ENCODE results near the gene ORC3. TPM values are rescaled to one million over a fixed set of nuclear protein-coding genes. Genes with fewer than 3 reads are reported as not detected.

ORC3 gene
- total and polyA plus RNA-seq, 3 experiments from 2014 or later = 31.1 to 34.1 (median 33.5) TPM

- H3K9me3 ChIP-seq (ENCODE audit: low read length) = no peaks in the 10 kb centered on the region
- H3K9me3 Mint-ChIP-seq = no peaks in the 10 kb centered on the region
- peaks cover 23% of the 10 kb centered on the region for H3K4me1 ChIP-seq (ENCODE audit: insufficient read depth, low read length)
- peaks cover 9 to 48% (median 9%) of the 10 kb centered on the region in 3 donors for H3K36me3 Mint-ChIP-seq
- peak overlapping the region in 4 of 7 donors; percentile 4 to 45 (median 30) for H3K4me3 Mint-ChIP-seq
- no peak for DNase-seq
- no peak overlapping the region for H3K4me3 ChIP-seq (ENCODE audit: low read length)
- H3K4me1 Mint-ChIP-seq = peaks cover 49 to 79% (median 66%) of the 10 kb centered on the region in 3 donors
- ChIA-PET CTCF (no interaction called here), POLR2A (no interaction called here)
- H3K27me3 Mint-ChIP-seq = no peaks in the 10 kb centered on the region
- no peaks in the 10 kb centered on the region for H3K36me3 ChIP-seq (ENCODE audit: insufficient read depth, low read length)
- peak overlapping the region in 4 of 8 donors; percentile 17 to 29 (median 20) for H3K27ac Mint-ChIP-seq
- H3K27ac ChIP-seq (ENCODE audit: low read depth, low read length) = no peak overlapping the region
- H3K27me3 ChIP-seq (ENCODE audit: insufficient read depth, low read length, poor library complexity, severe bottlenecking) = no peaks in the 10 kb centered on the region
Measured at GRCh38 chr6:87575423-87575822, 14.5 kb upstream of the ORC3 start.

- H3K4me1 Mint-ChIP-seq = peaks cover 42 to 85% (median 77%) of the 10 kb centered on the region in 3 donors
- CTCF ChIA-PET = interaction anchor here (0.8 kb wide), 1 partner anchor 10 kb away, joined by 3 read pairs; no protein-coding TSS in a partner anchor
- DNase-seq = no peak
- Histone ChIP-seq H3K4me1 (ENCODE audit: insufficient read depth, low read length) (peaks cover 29% of the 10 kb centered on the region), H3K27ac (ENCODE audit: low read depth, low read length) (no peak overlapping the region), H3K27me3 (ENCODE audit: insufficient read depth, low read length, poor library complexity, severe bottlenecking) (no peaks in the 10 kb centered on the region), H3K36me3 (ENCODE audit: insufficient read depth, low read length) (peaks cover 6% of the 10 kb centered on the region), H3K4me3 (ENCODE audit: low read length) (no peak overlapping the region), H3K9me3 (ENCODE audit: low read length) (no peaks in the 10 kb centered on the region)
- no peaks in the 10 kb centered on the region for H3K9me3 Mint-ChIP-seq
- no peak overlapping the region for H3K4me3 Mint-ChIP-seq
- H3K36me3 Mint-ChIP-seq = peaks cover 0 to 68% (median 6%) of the 10 kb centered on the region in 3 donors
- POLR2A ChIA-PET = no interaction called here
- no peak overlapping the region for H3K27ac Mint-ChIP-seq
- no peaks in the 10 kb centered on the region for H3K27me3 Mint-ChIP-seq
Measured at GRCh38 chr6:87583822-87584221, 6.1 kb upstream of the ORC3 start.

- Mint-ChIP-seq H3K4me1 (peaks cover 62 to 92% (median 90%) of the 10 kb centered on the region in 3 donors), H3K27me3 (no peaks in the 10 kb centered on the region), H3K36me3 (peaks cover 0 to 57% (median 3%) of the 10 kb centered on the region in 3 donors), H3K9me3 (no peaks in the 10 kb centered on the region), H3K27ac (peak overlapping the region in 1 of 8 donors; percentile 7), H3K4me3 (peak overlapping the region in 2 of 7 donors; percentile 12 to 81)
- ChIA-PET POLR2A (interaction anchor here (0.5 kb wide), 1 partner anchor 97 kb away, joined by 3 read pairs; no protein-coding TSS in a partner anchor), CTCF (no interaction called here)
- Histone ChIP-seq H3K36me3 (ENCODE audit: insufficient read depth, low read length) (peaks cover 6% of the 10 kb centered on the region), H3K4me1 (ENCODE audit: insufficient read depth, low read length) (peaks cover 44% of the 10 kb centered on the region), H3K27me3 (ENCODE audit: insufficient read depth, low read length, poor library complexity, severe bottlenecking) (no peaks in the 10 kb centered on the region), H3K4me3 (ENCODE audit: low read length) (no peak overlapping the region), H3K9me3 (ENCODE audit: low read length) (no peaks in the 10 kb centered on the region), H3K27ac (ENCODE audit: low read depth, low read length) (no peak overlapping the region)
- no peak for DNase-seq
Measured at GRCh38 chr6:87586371-87587077, 3.4 kb upstream of the ORC3 start.

- no peak for DNase-seq
- Mint-ChIP-seq H3K27ac (peak overlapping the region; percentile 36 to 99 (median 94)), H3K4me3 (peak overlapping the region; percentile 87 to 98 (median 92)), H3K9me3 (no peaks in the 10 kb centered on the region), H3K36me3 (peaks cover 0 to 39% (median 4%) of the 10 kb centered on the region in 3 donors), H3K27me3 (no peaks in the 10 kb centered on the region), H3K4me1 (peaks cover 61 to 85% (median 81%) of the 10 kb centered on the region in 3 donors)
- Histone ChIP-seq H3K4me3 (ENCODE audit: low read length) (peak overlapping the region; percentile 98), H3K27me3 (ENCODE audit: insufficient read depth, low read length, poor library complexity, severe bottlenecking) (no peaks in the 10 kb centered on the region), H3K27ac (ENCODE audit: low read depth, low read length) (peak overlapping the region; percentile 90), H3K4me1 (ENCODE audit: insufficient read depth, low read length) (peaks cover 44% of the 10 kb centered on the region), H3K36me3 (ENCODE audit: insufficient read depth, low read length) (no peaks in the 10 kb centered on the region), H3K9me3 (ENCODE audit: low read length) (no peaks in the 10 kb centered on the region)
- ChIA-PET CTCF (interaction anchor here (0.8 kb wide), 1 partner anchor 115 kb away, joined by 3 read pairs; no protein-coding TSS in a partner anchor), POLR2A (interaction anchor here (0.5 to 3.1 kb wide), 7 partner anchors 78 to 1378 kb away, joined by 3 to 21 read pairs (median 3); partner anchors contain the start of gene AKIRIN2)
Measured at GRCh38 chr6:87588756-87589407, 1.1 kb upstream of the ORC3 start.

- CTCF ChIA-PET = no interaction called here
- peak overlapping the region; percentile 80 to 99 (median 94) for H3K27ac Mint-ChIP-seq
- no peak for DNase-seq
- peaks cover 0 to 40% (median 9%) of the 10 kb centered on the region in 3 donors for H3K36me3 Mint-ChIP-seq
- H3K4me3 Mint-ChIP-seq = peak overlapping the region; percentile 87 to 98 (median 92)
- peak overlapping the region; percentile 90 for H3K27ac ChIP-seq (ENCODE audit: low read depth, low read length)
- peaks cover 55 to 83% (median 79%) of the 10 kb centered on the region in 3 donors for H3K4me1 Mint-ChIP-seq
- H3K9me3 Mint-ChIP-seq = no peaks in the 10 kb centered on the region
- H3K9me3 ChIP-seq (ENCODE audit: low read length) = no peaks in the 10 kb centered on the region
- POLR2A ChIA-PET = interaction anchor here (1.4 to 3.1 kb wide), 2 partner anchors 97 to 112 kb away, joined by 3 to 21 read pairs; partner anchors contain the start of gene AKIRIN2
- H3K27me3 Mint-ChIP-seq = no peaks in the 10 kb centered on the region
- no peaks in the 10 kb centered on the region for H3K27me3 ChIP-seq (ENCODE audit: insufficient read depth, low read length, poor library complexity, severe bottlenecking)
- peak overlapping the region; percentile 98 for H3K4me3 ChIP-seq (ENCODE audit: low read length)
- H3K4me1 ChIP-seq (ENCODE audit: insufficient read depth, low read length) = peaks cover 37% of the 10 kb centered on the region
- H3K36me3 ChIP-seq (ENCODE audit: insufficient read depth, low read length) = no peaks in the 10 kb centered on the region
Measured at GRCh38 chr6:87590417-87590880, 514 bp downstream of the ORC3 start.

- Histone ChIP-seq H3K36me3 (ENCODE audit: insufficient read depth, low read length) (no peaks in the 10 kb centered on the region), H3K9me3 (ENCODE audit: low read length) (no peaks in the 10 kb centered on the region), H3K4me3 (ENCODE audit: low read length) (peak overlapping the region; percentile 98), H3K27me3 (ENCODE audit: insufficient read depth, low read length, poor library complexity, severe bottlenecking) (no peaks in the 10 kb centered on the region), H3K4me1 (ENCODE audit: insufficient read depth, low read length) (peaks cover 36% of the 10 kb centered on the region), H3K27ac (ENCODE audit: low read depth, low read length) (no peak overlapping the region)
- no peak for DNase-seq
- ChIA-PET POLR2A (interaction anchor here (1.3 kb wide), 1 partner anchor 111 kb away, joined by 4 read pairs; the partner anchor contains the start of gene AKIRIN2), CTCF (no interaction called here)
- Mint-ChIP-seq H3K9me3 (no peaks in the 10 kb centered on the region), H3K27ac (peak overlapping the region in 5 of 8 donors; percentile 80 to 99 (median 93)), H3K27me3 (no peaks in the 10 kb centered on the region), H3K36me3 (peaks cover 0 to 42% (median 10%) of the 10 kb centered on the region in 3 donors), H3K4me3 (peak overlapping the region; percentile 87 to 98 (median 92)), H3K4me1 (peaks cover 52 to 79% (median 76%) of the 10 kb centered on the region in 3 donors)
Measured at GRCh38 chr6:87590990-87591389, 1.1 kb downstream of the ORC3 start.

- Histone ChIP-seq H3K27me3 (ENCODE audit: insufficient read depth, low read length, poor library complexity, severe bottlenecking) (no peaks in the 10 kb centered on the region), H3K9me3 (ENCODE audit: low read length) (no peaks in the 10 kb centered on the region), H3K4me1 (ENCODE audit: insufficient read depth, low read length) (no peaks in the 10 kb centered on the region), H3K36me3 (ENCODE audit: insufficient read depth, low read length) (no peaks in the 10 kb centered on the region), H3K4me3 (ENCODE audit: low read length) (no peak overlapping the region), H3K27ac (ENCODE audit: low read depth, low read length) (no peak overlapping the region)
- no peaks in the 10 kb centered on the region for H3K27me3 Mint-ChIP-seq
- H3K27ac Mint-ChIP-seq = no peak overlapping the region
- peaks cover 0 to 30% (median 4%) of the 10 kb centered on the region in 3 donors for H3K36me3 Mint-ChIP-seq
- POLR2A ChIA-PET = no interaction called here
- peaks cover 0 to under 1% (median 0%) of the 10 kb centered on the region in 3 donors for H3K4me1 Mint-ChIP-seq
- H3K4me3 Mint-ChIP-seq = no peak overlapping the region
- no peaks in the 10 kb centered on the region for H3K9me3 Mint-ChIP-seq
- DNase-seq = no peak
- CTCF ChIA-PET = no interaction called here
Measured at GRCh38 chr6:87600576-87600975, 10.6 kb downstream of the ORC3 start.

Data from CD8-positive, alpha-beta memory T cell (primary cell).